ENCODE data around the gene ATG9B. TPM values are rescaled to one million over a fixed set of nuclear protein-coding genes. Genes with fewer than 3 reads are reported as not detected.
A peak's percentile ranks its signal among the peaks of the same experiment; 100 is the strongest.

Gene ATG9B
- total and polyA plus RNA-seq, 2 of the 13 experiments (the other 11 are each of a cell fraction or from before 2014, with no cell fraction given) = 0.24 TPM; not detected in 1

GRCh38 chr7:151005566-151005965, 18.7 kb downstream of the ATG9B start (continued):
- TF ChIP-seq ZNF709 (CRISPR knock-in tag; IDR thresholded peaks at IDR 0.05) = no peak
- TF ChIP-seq PAF1 (CRISPR knock-in tag; IDR thresholded peaks at IDR 0.05) = no peak
- TF ChIP-seq GLI4 (CRISPR knock-in tag; IDR thresholded peaks at IDR 0.05; ENCODE audit: borderline replicate concordance) = no peak
- TF ChIP-seq ZNF101 (CRISPR knock-in tag; IDR thresholded peaks at IDR 0.05; ENCODE audit: borderline replicate concordance, low read depth) = no peak
- TF ChIP-seq, protein P1, sequence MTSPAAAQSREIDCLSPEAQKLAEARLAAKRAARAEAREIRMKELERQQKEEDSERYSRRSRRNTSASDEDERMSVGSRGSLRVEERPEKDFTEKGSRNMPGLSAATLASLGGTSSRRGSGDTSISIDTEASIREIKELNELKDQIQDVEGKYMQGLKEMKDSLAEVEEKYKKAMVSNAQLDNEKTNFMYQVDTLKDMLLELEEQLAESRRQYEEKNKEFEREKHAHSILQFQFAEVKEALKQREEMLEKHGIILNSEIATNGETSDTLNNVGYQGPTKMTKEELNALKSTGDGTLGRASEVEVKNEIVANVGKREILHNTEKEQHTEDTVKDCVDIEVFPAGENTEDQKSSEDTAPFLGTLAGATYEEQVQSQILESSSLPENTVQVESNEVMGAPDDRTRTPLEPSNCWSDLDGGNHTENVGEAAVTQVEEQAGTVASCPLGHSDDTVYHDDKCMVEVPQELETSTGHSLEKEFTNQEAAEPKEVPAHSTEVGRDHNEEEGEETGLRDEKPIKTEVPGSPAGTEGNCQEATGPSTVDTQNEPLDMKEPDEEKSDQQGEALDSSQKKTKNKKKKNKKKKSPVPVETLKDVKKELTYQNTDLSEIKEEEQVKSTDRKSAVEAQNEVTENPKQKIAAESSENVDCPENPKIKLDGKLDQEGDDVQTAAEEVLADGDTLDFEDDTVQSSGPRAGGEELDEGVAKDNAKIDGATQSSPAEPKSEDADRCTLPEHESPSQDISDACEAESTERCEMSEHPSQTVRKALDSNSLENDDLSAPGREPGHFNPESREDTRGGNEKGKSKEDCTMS (CRISPR knock-in tag; conservative IDR thresholded peaks at IDR 0.05) = no peak
- TF ChIP-seq STAT6 (CRISPR knock-in tag; IDR thresholded peaks at IDR 0.05; ENCODE audit: borderline replicate concordance) = no peak
- peak; percentile 56 for TF ChIP-seq HNF1A (IDR thresholded peaks at IDR 0.05; ENCODE audit: low read depth)
- peak; percentile 78; the same call in 1 of the 2 replicates for TF ChIP-seq HNF1A (CRISPR knock-in tag; IDR thresholded peaks at IDR 0.05; ENCODE audit: borderline replicate concordance)
- TF ChIP-seq ZNF260 (CRISPR knock-in tag; IDR thresholded peaks at IDR 0.05; ENCODE audit: borderline replicate concordance, low read depth) = no peak
- no peak for TF ChIP-seq THYN1 (CRISPR knock-in tag; IDR thresholded peaks at IDR 0.05; ENCODE audit: borderline replicate concordance, low read depth)
- no peak for TF ChIP-seq HOXA7 (CRISPR knock-in tag; IDR thresholded peaks at IDR 0.05)
- TF ChIP-seq, protein P2, sequence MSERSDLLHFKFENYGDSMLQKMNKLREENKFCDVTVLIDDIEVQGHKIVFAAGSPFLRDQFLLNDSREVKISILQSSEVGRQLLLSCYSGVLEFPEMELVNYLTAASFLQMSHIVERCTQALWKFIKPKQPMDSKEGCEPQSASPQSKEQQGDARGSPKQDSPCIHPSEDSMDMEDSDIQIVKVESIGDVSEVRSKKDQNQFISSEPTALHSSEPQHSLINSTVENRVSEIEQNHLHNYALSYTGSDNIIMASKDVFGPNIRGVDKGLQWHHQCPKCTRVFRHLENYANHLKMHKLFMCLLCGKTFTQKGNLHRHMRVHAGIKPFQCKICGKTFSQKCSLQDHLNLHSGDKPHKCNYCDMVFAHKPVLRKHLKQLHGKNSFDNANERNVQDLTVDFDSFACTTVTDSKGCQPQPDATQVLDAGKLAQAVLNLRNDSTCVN (CRISPR knock-in tag; IDR thresholded peaks at IDR 0.05; ENCODE audit: borderline replicate concordance) = no peak
- no peak for TF ChIP-seq SSRP1 (CRISPR knock-in tag; IDR thresholded peaks at IDR 0.05)
- no peak for TF ChIP-seq SAP130 (CRISPR knock-in tag; IDR thresholded peaks at IDR 0.05; ENCODE audit: low read depth)
- TF ChIP-seq, protein P3, sequence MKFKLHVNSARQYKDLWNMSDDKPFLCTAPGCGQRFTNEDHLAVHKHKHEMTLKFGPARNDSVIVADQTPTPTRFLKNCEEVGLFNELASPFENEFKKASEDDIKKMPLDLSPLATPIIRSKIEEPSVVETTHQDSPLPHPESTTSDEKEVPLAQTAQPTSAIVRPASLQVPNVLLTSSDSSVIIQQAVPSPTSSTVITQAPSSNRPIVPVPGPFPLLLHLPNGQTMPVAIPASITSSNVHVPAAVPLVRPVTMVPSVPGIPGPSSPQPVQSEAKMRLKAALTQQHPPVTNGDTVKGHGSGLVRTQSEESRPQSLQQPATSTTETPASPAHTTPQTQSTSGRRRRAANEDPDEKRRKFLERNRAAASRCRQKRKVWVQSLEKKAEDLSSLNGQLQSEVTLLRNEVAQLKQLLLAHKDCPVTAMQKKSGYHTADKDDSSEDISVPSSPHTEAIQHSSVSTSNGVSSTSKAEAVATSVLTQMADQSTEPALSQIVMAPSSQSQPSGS (CRISPR knock-in tag; IDR thresholded peaks at IDR 0.05) = no peak
- peak; percentile 16; the same call in 1 of the 2 replicates for TF ChIP-seq ETV5 (CRISPR knock-in tag; IDR thresholded peaks at IDR 0.05; ENCODE audit: borderline replicate concordance)
